HG03060 (cell line): ENCODE measurements around the gene VAMP8.
"Not testable (repeated sequence)": the region's sequence is repeated elsewhere in the genome, so short reads cannot be mapped to it uniquely, and the experiment has no call there.

Experiments used
- ATAC-seq: cut with Tn5 transposase; IDR thresholded peaks from one replicate; pipeline ENCODE4 v1.9.1; 2021; ENCODE audit warnings: low read depth, moderate number of reproducible peaks; ENCODE audit not compliant: unreplicated experiment

The VAMP8 gene

DNA sequence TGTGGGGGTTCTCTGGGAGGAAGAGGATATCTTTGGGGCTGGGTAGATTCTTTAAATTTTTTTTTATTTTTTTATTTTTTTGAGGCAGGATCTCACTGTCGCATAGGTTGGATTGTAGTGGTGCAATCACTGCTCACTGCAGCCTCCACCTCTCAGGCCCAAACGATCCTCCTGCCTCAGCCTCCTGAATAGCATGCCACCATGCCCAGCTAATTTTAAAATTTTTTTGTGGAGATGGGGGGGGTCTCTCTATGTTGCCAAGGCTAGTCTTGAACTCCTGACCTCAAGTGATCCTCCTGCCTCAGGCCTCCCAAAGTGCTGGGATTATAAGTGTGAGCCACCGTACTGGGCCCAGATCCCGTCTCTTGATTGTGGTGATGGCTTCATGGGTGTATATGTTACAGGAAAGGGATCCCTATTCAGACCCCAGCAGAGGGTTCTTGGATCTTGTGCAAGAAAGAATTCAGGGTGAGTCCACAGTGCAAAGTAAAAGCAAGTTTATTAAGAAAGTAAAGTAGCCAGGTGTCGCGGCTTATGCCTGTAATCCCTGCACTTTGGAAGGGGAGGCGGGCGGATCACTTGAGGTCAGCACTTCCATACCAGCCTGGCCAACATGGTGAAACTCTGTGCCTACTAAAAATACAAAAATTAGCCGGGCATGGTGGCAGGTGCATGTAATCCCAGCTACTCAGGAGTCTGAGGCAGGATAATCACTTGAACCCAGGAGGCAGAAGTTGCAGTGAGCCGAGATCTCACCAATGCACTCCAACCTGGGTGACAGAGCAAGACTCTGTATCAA is 36.5 kb downstream of the VAMP8 start:
- no peak for ATAC-seq

GRCh38 chr2:85614757-85615156 is 37.4 kb downstream of the VAMP8 start:
- ATAC-seq: not testable (repeated sequence)

DNA sequence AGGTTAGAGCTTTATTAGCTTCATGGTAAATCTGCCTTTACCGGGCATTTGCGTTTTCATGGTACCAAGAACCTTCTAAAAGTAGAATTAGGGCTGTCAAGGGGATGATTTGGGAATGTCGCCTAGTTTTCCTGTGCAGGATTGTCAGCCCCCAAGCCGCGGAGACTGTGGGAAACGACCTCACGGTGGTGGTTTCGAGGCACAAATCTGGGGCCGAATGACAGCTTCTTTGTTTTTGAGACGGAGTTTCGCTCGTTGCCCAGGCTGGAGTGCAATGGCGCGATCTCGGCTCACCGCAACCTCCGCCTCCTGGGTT is 38.0 kb downstream of the VAMP8 start:
- ATAC-seq: no peak

GRCh38 chr2:85617723-85618122 is 40.3 kb downstream of the VAMP8 start:
- ATAC-seq: not testable (repeated sequence)

DNA sequence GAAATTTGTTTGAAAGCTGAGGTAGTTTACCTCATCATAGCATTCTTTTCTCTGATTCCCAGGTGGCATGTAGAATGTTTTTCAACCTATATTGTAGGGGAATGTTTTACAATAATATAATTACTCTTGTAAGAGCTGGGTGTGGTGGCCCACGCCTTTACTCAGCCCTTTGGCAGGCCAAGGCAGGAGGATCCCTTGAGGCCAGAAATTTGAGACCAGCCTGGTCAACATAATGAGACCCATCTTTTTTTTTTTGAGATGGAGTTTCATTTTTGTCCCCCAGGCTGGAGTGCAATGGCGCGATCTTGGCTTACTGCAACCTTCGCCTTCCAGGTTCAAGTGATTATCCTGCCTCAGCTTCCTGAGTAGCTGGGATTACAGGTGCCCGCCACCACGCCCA is 42.2 kb downstream of the VAMP8 start:
- ATAC-seq: no peak

- no peak for ATAC-seq
Measured at GRCh38 chr2:85621338-85621737, 44.0 kb downstream of the VAMP8 start.

- no peak for ATAC-seq
Measured at GRCh38 chr2:85623991-85624390, 46.6 kb downstream of the VAMP8 start.

GRCh38 chr2:85628658-85629057 is 51.3 kb downstream of the VAMP8 start:
- ATAC-seq: no peak

DNA sequence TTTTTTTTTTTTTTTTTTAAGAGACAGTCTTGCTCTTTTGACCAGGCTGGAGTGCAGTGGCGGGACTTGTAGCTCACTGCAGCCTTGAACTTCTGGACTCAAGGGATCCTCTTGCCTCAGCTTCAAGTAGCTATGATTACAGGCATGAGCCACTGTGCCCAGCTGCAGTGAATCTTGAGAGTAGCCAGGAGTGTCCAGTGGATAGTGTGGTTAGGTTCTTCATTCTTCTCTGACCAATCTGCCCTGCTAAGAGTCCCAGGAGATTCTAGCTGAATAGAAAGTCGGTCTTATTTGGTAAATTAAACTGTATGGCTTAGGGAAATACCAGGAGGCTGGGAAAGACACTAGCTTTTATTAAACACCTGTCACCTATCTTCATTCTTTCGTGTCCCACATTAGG is 53.9 kb downstream of the VAMP8 start:
- no peak for ATAC-seq
